HUES48 (cell line): ENCODE results near the gene MTHFD2L.
"Not testable (repeated sequence)": the region's sequence is repeated elsewhere in the genome, so short reads cannot be mapped to it uniquely, and the experiment has no call there.

Source experiments
- H3K27ac ChIP-seq: one replicate; pipeline ENCODE4 v1.7.0; 2013; ENCODE audit warnings: low read depth, low read length, inconsistent platforms
- H3K27me3 ChIP-seq: 2 replicates; pipeline ENCODE4 v1.6.1; 2013; ENCODE audit warnings: mild to moderate bottlenecking, low read length; ENCODE audit not compliant: control insufficient read depth, insufficient read depth
- H3K36me3 ChIP-seq: 2 replicates; pipeline ENCODE4 v1.6.1; 2013; ENCODE audit warnings: low read length; ENCODE audit not compliant: control insufficient read depth, insufficient read depth
- H3K4me1 ChIP-seq: 2 replicates; pipeline ENCODE4 v1.6.1; 2013; ENCODE audit warnings: mild to moderate bottlenecking, low read length; ENCODE audit not compliant: control insufficient read depth, insufficient read depth
- H3K4me3 ChIP-seq: 2 replicates; pipeline ENCODE4 v1.5.1; 2013; ENCODE audit warnings: mild to moderate bottlenecking, low read depth, low read length
- H3K9ac ChIP-seq: 2 replicates; pipeline ENCODE4 v1.6.1; 2013; ENCODE audit warnings: mild to moderate bottlenecking, low read depth, low read length, moderate library complexity
- H3K9me3 ChIP-seq: 2 replicates; pipeline ENCODE4 v1.6.1; 2013; ENCODE audit warnings: low read length; ENCODE audit not compliant: control insufficient read depth, insufficient read depth

The MTHFD2L gene

DNA sequence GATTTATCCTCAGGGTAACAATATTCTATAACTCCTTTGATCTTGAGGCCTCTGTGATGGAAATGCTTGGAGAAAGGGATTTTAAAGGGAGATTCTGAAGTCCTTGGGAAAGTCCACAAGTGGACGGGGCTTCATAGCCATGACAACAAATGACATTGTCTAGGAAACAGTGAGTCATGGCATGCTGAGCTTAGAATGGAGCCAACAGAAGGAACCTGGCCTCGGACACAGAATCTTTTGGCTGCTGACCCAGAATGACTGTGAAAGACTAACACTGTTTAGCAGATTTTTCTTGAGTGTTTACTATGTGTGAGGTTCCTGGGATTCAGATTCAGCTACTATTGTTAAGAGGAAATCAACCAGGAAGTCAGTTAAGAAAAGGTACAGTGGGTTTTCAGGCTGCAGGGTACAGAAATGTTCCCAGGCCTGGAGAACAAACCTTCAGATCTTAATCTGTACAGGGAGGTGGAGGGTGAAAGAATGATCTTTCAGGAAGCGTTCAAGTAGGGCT is 40.8 kb upstream of the MTHFD2L start:
- Histone ChIP-seq H3K27me3 (no peaks in the 10 kb centered on the region), H3K27ac (peak overlapping the region; percentile 58), H3K4me3 (no peak overlapping the region), H3K9ac (no peak overlapping the region), H3K36me3 (no peaks in the 10 kb centered on the region), H3K4me1 (no peaks in the 10 kb centered on the region), H3K9me3 (no peaks in the 10 kb centered on the region)

- Histone ChIP-seq H3K27ac (no peak overlapping the region), H3K9ac (no peak overlapping the region), H3K36me3 (no peaks in the 10 kb centered on the region), H3K4me1 (no peaks in the 10 kb centered on the region), H3K27me3 (no peaks in the 10 kb centered on the region), H3K4me3 (no peak overlapping the region), H3K9me3 (no peaks in the 10 kb centered on the region)
These were observed 39.1 kb upstream of the MTHFD2L start for GRCh38 chr4:74118600-74119338.

- H3K4me1 ChIP-seq = no peaks in the 10 kb centered on the region
- no peak overlapping the region for H3K27ac ChIP-seq
These were observed 37.8 kb upstream of the MTHFD2L start for GRCh38 chr4:74120086-74120485.

DNA sequence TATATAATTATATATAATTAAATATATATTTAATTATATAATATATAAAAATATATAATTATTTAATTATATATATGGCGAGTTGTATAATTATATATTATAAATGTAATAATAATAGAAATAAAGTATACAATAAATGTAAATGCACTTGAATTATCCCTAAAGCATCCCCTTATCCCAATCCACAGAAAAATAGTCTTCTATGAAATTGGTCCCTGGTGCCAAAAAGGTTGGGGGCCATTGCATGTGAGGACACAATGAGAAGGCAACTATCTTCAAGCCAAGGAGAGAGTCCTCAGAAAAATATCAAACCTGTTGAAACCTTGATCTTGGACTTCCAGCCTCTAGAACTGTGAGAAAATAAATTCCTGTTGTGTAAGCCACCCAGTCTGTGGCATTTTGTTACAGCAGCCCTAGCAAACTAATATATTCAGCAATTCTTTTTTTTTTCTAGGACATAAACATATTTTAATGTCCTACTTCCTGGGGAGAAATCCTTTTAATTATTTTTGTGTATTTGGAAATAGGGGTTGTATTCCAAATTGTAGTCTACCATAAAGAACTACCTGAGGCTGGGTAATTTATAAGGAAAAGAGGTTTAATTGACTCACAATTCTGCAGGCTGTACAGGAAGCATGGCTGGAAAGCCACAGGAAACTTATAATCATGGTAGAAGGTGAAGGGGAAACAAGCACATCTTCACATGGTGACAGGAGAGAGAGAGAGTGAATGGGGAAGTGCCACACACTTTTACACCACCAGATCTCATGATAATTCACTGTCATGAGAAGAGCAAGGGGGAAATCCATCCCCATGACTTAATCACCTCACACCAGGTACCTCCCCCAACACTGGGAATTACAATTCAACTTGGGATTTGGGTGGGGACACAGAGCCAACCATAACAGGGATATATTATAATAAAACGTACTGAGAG is 36.0 kb upstream of the MTHFD2L start:
- H3K36me3 ChIP-seq = no peaks in the 10 kb centered on the region
- no peaks in the 10 kb centered on the region for H3K27me3 ChIP-seq
- peaks cover 18% of the 10 kb centered on the region for H3K9me3 ChIP-seq
- H3K4me1 ChIP-seq = no peaks in the 10 kb centered on the region
- H3K4me3 ChIP-seq = no peak overlapping the region
- no peak overlapping the region for H3K27ac ChIP-seq
- no peak overlapping the region for H3K9ac ChIP-seq

More at GRCh38 chr4:74120086-74120485, 37.8 kb upstream of the MTHFD2L start:
- peaks cover 7% of the 10 kb centered on the region; the same call in 1 of the 2 replicates for H3K9me3 ChIP-seq
- no peaks in the 10 kb centered on the region for H3K36me3 ChIP-seq
- H3K27me3 ChIP-seq = no peaks in the 10 kb centered on the region
- H3K9ac ChIP-seq = no peak overlapping the region
- H3K4me3 ChIP-seq = no peak overlapping the region

GRCh38 chr4:74123065-74123728 is 34.7 kb upstream of the MTHFD2L start:
- H3K36me3 ChIP-seq = no peaks in the 10 kb centered on the region
- H3K4me3 ChIP-seq = no peak overlapping the region
- no peak overlapping the region for H3K9ac ChIP-seq
- H3K9me3 ChIP-seq = peaks cover 21% of the 10 kb centered on the region
- H3K27me3 ChIP-seq = no peaks in the 10 kb centered on the region
- no peak overlapping the region for H3K27ac ChIP-seq
- H3K4me1 ChIP-seq = no peaks in the 10 kb centered on the region

GRCh38 chr4:74125029-74125428 is 32.9 kb upstream of the MTHFD2L start:
- Histone ChIP-seq H3K27ac (no peak overlapping the region), H3K9ac (no peak overlapping the region), H3K4me3 (no peak overlapping the region), H3K9me3 (peaks cover 21% of the 10 kb centered on the region), H3K36me3 (no peaks in the 10 kb centered on the region), H3K4me1 (no peaks in the 10 kb centered on the region), H3K27me3 (no peaks in the 10 kb centered on the region)

DNA sequence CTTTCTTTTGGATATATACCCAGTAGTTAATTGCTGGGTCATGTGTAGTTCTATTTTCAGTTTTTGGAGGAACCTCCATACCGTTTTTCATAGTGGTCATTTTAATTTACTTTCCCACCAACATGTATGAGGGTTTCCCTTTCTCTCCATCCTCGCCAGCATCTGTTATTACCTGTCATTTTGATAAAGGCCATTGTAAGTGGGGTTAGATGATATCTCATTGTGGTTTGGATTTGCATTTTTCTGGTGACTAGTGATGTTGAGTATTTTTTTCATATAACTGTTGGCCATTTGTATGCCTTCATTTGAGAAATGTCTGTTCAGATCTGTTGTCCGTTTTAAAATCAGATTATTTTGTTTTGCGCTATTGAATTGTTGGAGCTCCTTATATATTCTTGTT is 30.2 kb upstream of the MTHFD2L start:
- Histone ChIP-seq H3K36me3 (no peaks in the 10 kb centered on the region), H3K4me3 (no peak overlapping the region), H3K4me1 (no peaks in the 10 kb centered on the region), H3K9me3 (peaks cover 21% of the 10 kb centered on the region), H3K9ac (no peak overlapping the region), H3K27ac (no peak overlapping the region), H3K27me3 (no peaks in the 10 kb centered on the region)

DNA sequence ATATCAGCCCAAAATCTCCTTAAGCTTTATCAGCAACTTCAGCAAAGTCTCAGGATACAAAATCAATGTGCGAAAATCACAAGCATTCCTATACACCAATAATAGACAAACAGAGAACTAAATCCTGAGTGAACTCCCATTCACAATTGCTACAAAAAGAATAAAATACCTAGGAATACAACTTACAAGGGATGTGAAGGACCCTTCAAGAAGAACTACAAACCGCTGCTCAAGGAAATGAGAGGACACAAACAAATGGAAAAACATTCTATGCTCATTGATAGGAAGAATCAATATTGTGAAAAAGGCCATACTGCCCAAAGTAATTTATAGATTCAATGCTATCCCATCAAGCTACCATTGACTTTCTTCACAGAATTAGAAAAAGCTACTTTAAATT is 27.1 kb upstream of the MTHFD2L start:
- H3K36me3 ChIP-seq, H3K9ac ChIP-seq, H3K27ac ChIP-seq, H3K4me3 ChIP-seq, H3K27me3 ChIP-seq, H3K4me1 ChIP-seq: not testable (repeated sequence)
- H3K9me3 ChIP-seq = peaks cover 12% of the 10 kb centered on the region

DNA sequence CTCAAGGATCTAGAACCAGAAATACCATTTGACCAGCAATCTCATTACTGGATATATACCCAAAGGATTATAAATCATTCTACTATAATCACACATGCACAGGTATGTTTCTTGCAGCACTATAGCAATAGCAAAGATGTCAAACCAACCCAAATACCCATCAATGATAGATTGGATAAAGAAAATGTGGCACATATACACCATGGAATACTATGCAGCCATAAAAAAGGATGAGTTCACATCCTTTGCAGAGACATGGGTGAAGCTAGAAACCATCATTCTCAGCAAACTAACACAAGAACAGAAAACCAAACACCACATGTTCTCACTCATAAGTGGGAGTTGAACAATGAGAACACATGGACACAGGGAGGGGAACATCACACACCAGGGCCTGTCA is 25.7 kb upstream of the MTHFD2L start:
- H3K27ac ChIP-seq, H3K36me3 ChIP-seq, H3K4me3 ChIP-seq, H3K27me3 ChIP-seq, H3K4me1 ChIP-seq, H3K9me3 ChIP-seq, H3K9ac ChIP-seq: not testable (repeated sequence)

DNA sequence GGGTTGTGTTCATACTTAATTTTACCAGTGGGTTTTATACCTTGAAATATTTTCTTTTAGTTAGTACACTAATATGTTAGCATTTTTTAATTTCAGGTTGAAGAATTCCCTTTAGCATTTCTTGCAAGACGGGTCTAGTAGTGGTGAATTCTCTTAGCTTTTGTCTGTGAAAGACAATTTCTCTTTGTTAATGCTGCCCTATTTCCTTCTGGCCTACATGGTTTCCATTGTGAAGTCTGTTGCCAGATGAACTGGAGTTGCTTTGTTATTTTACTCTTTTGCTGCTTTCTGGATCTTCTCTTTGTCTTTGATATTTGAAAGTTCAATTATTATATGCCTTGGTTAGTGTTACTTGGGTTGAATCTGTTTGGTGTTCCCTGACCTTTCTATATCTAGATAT is 25.0 kb upstream of the MTHFD2L start:
- no peaks in the 10 kb centered on the region for H3K27me3 ChIP-seq
- no peak overlapping the region for H3K9ac ChIP-seq
- peaks cover 4% of the 10 kb centered on the region; the same call in 1 of the 2 replicates for H3K4me1 ChIP-seq
- H3K9me3 ChIP-seq = no peaks in the 10 kb centered on the region
- no peaks in the 10 kb centered on the region for H3K36me3 ChIP-seq
- no peak overlapping the region for H3K27ac ChIP-seq
- H3K4me3 ChIP-seq = no peak overlapping the region
